GM06990 (cell line): Measurements from ENCODE around the gene PRR23E.

ENCODE experiments used
- DNase-seq: peaks from one replicate; pipeline ENCODE4 v3.0.0-alpha.2; 2011; ENCODE audit not compliant: insufficient read length; ENCODE audit errors: extremely low read depth
- H3K27me3 ChIP-seq: replicated peaks from 2 replicates; pipeline ENCODE4 v1.6.0; 2011; ENCODE audit warnings: low read length; ENCODE audit not compliant: control insufficient read depth, insufficient read depth
- H3K36me3 ChIP-seq: 2 replicates; pipeline ENCODE4 v1.5.1; 2011; ENCODE audit warnings: low read length; ENCODE audit not compliant: control insufficient read depth, insufficient read depth
- H3K4me3 ChIP-seq: replicated peaks from 2 replicates; pipeline ENCODE4 v1.5.1; 2011; ENCODE audit warnings: low read depth, mild to moderate bottlenecking, control low read depth, low read length
- TF ChIP-seq, protein P1 (sequence below): IDR thresholded peaks from 2 replicates; pipeline ENCODE4 v1.5.1; 2011; ENCODE audit warnings: low read length, control low read depth, mild to moderate bottlenecking, inconsistent platforms; ENCODE audit not compliant: insufficient read depth, poor library complexity, severe bottlenecking

Gene PRR23E

DNA sequence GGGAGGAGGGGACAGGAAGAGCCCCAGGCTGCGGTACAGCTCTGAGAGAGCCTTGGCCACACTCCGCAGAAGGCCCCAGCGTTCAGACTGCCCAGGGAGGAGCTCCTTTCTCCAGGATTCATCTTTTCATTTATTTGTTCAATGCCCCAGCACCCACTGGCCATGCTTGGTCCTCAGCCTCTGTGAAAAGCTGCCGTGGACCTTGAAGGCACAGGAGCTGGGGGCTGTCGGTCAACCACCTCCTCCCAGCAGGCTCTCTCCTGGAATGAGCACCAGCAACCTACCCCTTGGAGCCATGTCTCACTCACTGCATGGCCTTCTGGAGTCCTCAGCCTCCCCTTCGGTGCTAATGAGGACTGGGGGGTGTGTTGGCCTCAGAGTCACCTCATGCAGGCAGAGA lies 21.6 kb upstream of the PRR23E start:
- TF ChIP-seq, protein P1, sequence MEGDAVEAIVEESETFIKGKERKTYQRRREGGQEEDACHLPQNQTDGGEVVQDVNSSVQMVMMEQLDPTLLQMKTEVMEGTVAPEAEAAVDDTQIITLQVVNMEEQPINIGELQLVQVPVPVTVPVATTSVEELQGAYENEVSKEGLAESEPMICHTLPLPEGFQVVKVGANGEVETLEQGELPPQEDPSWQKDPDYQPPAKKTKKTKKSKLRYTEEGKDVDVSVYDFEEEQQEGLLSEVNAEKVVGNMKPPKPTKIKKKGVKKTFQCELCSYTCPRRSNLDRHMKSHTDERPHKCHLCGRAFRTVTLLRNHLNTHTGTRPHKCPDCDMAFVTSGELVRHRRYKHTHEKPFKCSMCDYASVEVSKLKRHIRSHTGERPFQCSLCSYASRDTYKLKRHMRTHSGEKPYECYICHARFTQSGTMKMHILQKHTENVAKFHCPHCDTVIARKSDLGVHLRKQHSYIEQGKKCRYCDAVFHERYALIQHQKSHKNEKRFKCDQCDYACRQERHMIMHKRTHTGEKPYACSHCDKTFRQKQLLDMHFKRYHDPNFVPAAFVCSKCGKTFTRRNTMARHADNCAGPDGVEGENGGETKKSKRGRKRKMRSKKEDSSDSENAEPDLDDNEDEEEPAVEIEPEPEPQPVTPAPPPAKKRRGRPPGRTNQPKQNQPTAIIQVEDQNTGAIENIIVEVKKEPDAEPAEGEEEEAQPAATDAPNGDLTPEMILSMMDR: no peak
- H3K4me3 ChIP-seq: no peak overlapping the region
- no peak for DNase-seq
- no peaks in the 10 kb centered on the region for H3K36me3 ChIP-seq
- H3K27me3 ChIP-seq: peaks cover 1% of the 10 kb centered on the region

DNA sequence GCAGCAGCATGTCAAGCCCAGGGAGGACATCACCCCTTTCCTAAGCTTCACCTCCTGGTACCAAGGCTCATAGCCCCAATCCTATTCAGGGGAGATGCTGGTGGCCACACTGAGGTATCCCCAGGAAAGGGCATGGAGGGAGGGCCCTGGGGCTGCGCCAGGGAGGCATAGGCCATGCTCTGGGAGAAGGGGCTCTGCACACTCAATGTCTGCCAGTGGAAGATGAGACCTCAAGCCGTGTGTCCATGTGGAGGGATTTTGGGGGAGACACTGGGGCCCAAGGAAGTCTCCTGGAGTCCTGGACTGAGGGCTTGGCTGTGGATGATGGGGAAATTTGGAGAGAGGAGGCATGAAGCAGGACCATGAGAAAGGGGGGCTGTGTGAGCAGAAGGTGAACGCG lies 21.2 kb upstream of the PRR23E start:
- no peaks in the 10 kb centered on the region for H3K36me3 ChIP-seq
- no peak for DNase-seq
- TF ChIP-seq, protein P1: no peak
- peaks cover 1% of the 10 kb centered on the region for H3K27me3 ChIP-seq
- no peak overlapping the region for H3K4me3 ChIP-seq

DNA sequence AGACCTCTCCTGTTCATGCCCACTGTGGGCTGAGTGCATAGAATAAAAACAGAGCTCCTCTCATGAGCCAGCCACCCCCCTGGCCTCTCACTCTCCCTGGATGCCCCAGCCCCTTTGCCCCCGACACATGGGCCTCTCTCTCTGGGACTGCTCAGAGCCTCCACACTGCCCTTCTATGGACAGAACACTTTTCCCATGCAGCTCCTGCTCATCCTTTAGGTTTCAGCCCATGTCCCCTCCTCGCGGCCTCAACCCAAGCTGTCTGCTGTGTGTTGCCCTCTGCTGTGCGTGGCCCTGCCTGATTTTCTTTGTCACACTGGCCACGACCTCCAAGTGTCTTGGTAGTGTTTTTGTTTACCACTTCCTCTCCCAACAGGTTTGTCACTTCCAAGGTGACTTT lies 20.7 kb upstream of the PRR23E start:
- H3K4me3 ChIP-seq: no peak overlapping the region
- TF ChIP-seq, protein P1: no peak

DNA sequence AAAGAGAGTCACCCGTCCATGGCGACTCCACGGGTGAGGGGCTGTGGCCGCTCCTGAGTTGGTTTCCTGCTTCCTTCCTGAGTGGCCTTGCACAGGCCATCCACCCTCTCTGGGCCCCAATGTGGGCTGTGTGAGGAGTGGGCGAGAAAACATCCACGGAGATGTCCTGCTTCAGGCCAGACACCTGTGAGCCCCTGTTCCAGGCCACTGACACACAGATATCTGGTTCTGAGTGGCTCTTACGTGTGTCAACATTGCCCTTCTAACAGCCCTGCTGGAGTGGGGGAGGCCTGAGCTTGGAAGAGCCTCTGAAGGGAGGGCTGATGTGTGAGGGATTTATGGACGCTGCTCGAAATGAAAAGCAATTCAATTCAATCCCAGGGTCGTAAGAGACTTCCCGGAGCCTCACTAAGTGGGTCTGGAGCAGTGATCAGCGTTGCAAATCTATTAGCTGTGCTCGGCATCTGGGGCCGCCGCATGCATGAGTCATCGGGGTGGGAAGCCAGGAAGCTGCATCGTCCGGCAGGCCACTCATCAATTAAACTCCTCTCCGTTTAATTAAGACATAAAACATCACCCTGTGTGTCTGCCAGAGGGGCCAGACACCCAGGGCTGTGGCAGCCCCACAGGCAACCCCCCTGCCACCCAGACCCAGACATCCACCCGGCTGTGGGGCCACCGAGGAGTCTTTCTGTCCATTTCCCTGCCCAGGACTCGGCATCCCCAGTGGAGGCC lies 20.0 kb upstream of the PRR23E start:
- Histone ChIP-seq H3K27me3 (peaks cover 1% of the 10 kb centered on the region), H3K36me3 (no peaks in the 10 kb centered on the region), H3K4me3 (no peak overlapping the region)
- DNase-seq: no peak
- TF ChIP-seq, protein P1: no peak

More for the DNA sequence above, 20.7 kb upstream of the PRR23E start:
- H3K27me3 ChIP-seq: peaks cover 1% of the 10 kb centered on the region
- DNase-seq: no peak
- H3K36me3 ChIP-seq: no peaks in the 10 kb centered on the region

DNA sequence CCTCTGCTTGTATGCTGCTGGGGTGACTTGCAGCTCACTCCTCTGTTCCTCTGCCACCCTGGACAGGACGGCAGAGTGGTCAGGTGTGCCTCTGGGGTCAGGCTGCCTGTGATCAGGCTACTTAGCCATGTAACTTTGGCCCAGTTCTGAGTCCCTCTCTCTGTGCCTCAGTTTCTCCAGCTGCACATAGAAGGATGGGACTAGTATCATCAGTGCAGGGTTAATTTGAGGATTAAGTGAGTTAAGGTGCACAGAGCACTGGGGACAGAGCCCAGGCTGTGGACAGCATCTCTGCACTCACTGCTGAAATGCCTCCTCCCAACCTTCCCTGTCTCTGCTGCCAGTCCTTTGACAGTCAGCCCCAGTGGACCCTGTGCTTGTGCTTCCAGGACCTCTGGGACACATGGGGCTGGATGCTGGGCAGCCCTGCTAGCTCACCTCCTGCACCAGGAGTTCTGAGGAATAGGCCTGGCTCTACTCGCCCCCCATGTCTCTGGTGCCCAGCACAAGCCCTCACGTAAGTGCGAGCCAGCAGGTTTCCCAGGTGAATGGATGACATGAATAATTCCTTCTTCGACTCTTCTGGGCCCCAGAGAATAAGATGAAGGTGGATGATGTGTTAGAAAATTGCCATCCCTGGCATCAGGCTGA lies 19.3 kb upstream of the PRR23E start:
- DNase-seq: no peak
- TF ChIP-seq, protein P1: no peak
- peaks cover 1% of the 10 kb centered on the region for H3K27me3 ChIP-seq
- H3K36me3 ChIP-seq: no peaks in the 10 kb centered on the region
- no peak overlapping the region for H3K4me3 ChIP-seq
